ENCODE results near the gene FOXP2.

The FOXP2 gene

DNA sequence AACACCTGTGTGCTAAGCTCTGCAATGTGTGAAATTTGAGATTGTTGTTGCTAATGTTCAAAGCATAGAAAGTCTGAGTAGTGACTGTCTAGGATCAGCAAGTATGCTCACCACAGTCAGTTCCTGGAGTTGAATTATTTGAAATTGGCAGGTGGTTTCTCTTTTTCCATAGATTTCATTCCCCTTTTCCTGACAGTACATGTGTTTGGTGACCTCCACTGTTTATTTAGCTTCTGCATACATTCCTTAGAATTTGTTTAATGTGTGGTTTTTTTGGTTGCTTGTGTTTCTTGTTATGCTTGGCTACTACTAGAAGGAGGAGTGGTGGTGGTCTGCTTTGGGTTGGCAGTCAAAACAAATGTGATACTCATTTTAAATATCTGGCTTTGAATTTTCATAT lies 52.3 kb downstream of the FOXP2 start:
- Histone ChIP-seq H3K79me2 (ENCODE audit: low read length) (no peaks in the 10 kb centered on the region), H3K9me3 (ENCODE audit: insufficient read depth, low read length) (no peaks in the 10 kb centered on the region), H3K27ac (ENCODE audit: low read length) (no peak overlapping the region), H3K36me3 (replicated peaks; ENCODE audit: low read depth, low read length) (no peaks in the 10 kb centered on the region), H3K27me3 (ENCODE audit: low read depth, low read length) (no peaks in the 10 kb centered on the region), H2AFZ (ENCODE audit: low read depth, low read length) (no peak overlapping the region), H4K20me1 (ENCODE audit: insufficient read depth, low read length) (no peaks in the 10 kb centered on the region), H3K4me1 (ENCODE audit: low read length) (no peaks in the 10 kb centered on the region), H3K9ac (ENCODE audit: low read length) (no peak overlapping the region), H3K4me2 (ENCODE audit: low read length) (no peak overlapping the region), H3K4me3 (ENCODE audit: low read length) (no peak overlapping the region)
- TF ChIP-seq EZH2phosphoT487 (IDR thresholded peaks at IDR 0.05; ENCODE audit: low read depth) = no peak
- TF ChIP-seq CTCF (IDR thresholded peaks at IDR 0.05; ENCODE audit: low read depth, low read length) = no peak

GRCh38 chr7:114468844-114469243 lies 54.2 kb downstream of the FOXP2 start:
- Histone ChIP-seq H3K27ac (ENCODE audit: low read length) (no peak overlapping the region), H2AFZ (ENCODE audit: low read depth, low read length) (no peak overlapping the region), H3K9ac (ENCODE audit: low read length) (no peak overlapping the region), H3K4me1 (ENCODE audit: low read length) (no peaks in the 10 kb centered on the region), H3K79me2 (ENCODE audit: low read length) (no peaks in the 10 kb centered on the region), H3K9me3 (ENCODE audit: insufficient read depth, low read length) (no peaks in the 10 kb centered on the region), H3K36me3 (replicated peaks; ENCODE audit: low read depth, low read length) (no peaks in the 10 kb centered on the region), H3K4me2 (ENCODE audit: low read length) (no peak overlapping the region), H3K27me3 (ENCODE audit: low read depth, low read length) (no peaks in the 10 kb centered on the region), H3K4me3 (ENCODE audit: low read length) (no peak overlapping the region), H4K20me1 (ENCODE audit: insufficient read depth, low read length) (no peaks in the 10 kb centered on the region)
- no peak for TF ChIP-seq CTCF (IDR thresholded peaks at IDR 0.05; ENCODE audit: low read depth, low read length)
- TF ChIP-seq EZH2phosphoT487 (IDR thresholded peaks at IDR 0.05; ENCODE audit: low read depth) = no peak

DNA sequence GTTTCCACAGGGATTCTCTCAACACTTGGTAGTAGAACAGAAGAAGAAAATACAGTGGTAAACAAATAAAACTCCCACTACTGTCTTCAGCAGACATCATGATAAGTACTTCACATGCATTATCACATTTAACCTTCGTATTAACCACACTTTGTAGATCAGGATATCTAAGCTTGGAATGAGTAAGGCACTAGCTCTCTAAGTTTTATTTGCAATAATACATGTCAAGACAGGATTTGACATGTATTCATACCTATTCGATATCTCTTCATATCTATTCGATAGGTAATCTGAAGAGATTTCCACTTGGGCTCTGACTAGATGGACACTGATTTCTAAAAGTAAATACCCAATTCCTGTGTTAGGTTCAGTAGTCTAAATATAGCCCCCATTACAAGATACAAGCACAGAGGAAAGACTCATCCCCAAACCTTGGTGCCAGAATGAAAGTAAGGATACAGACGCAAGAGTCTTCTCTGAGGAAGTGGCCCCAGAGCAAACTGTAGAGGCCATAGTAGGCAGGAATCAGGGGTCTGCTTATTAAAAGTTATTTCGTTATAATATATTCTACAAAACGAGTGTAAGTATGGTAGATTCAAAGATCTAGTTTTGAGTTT lies 58.4 kb downstream of the FOXP2 start:
- no peaks in the 10 kb centered on the region for H4K20me1 ChIP-seq (ENCODE audit: insufficient read depth, low read length)
- no peaks in the 10 kb centered on the region for H3K27me3 ChIP-seq (ENCODE audit: low read depth, low read length)
- TF ChIP-seq CTCF (IDR thresholded peaks at IDR 0.05; ENCODE audit: low read depth, low read length) = no peak
- no peak for TF ChIP-seq EZH2phosphoT487 (IDR thresholded peaks at IDR 0.05; ENCODE audit: low read depth)
- H3K9me3 ChIP-seq (ENCODE audit: insufficient read depth, low read length) = no peaks in the 10 kb centered on the region
- no peak overlapping the region for H3K27ac ChIP-seq (ENCODE audit: low read length)
- H3K4me1 ChIP-seq (ENCODE audit: low read length) = no peaks in the 10 kb centered on the region
- H3K4me3 ChIP-seq (ENCODE audit: low read length) = no peak overlapping the region
- H3K9ac ChIP-seq (ENCODE audit: low read length) = no peak overlapping the region
- no peaks in the 10 kb centered on the region for H3K36me3 ChIP-seq (replicated peaks; ENCODE audit: low read depth, low read length)
- no peak overlapping the region for H3K4me2 ChIP-seq (ENCODE audit: low read length)
- no peaks in the 10 kb centered on the region for H3K79me2 ChIP-seq (ENCODE audit: low read length)
- H2AFZ ChIP-seq (ENCODE audit: low read depth, low read length) = no peak overlapping the region

GRCh38 chr7:114478384-114478783 lies 63.8 kb downstream of the FOXP2 start:
- Histone ChIP-seq H3K79me2 (ENCODE audit: low read length) (no peaks in the 10 kb centered on the region), H3K9me3 (ENCODE audit: insufficient read depth, low read length) (no peaks in the 10 kb centered on the region)

More at GRCh38 chr7:114478384-114478783, 63.8 kb downstream of the FOXP2 start:
- no peak overlapping the region for H3K4me2 ChIP-seq (ENCODE audit: low read length)
- H4K20me1 ChIP-seq (ENCODE audit: insufficient read depth, low read length) = no peaks in the 10 kb centered on the region
- TF ChIP-seq CTCF (IDR thresholded peaks at IDR 0.05; ENCODE audit: low read depth, low read length) (no peak), EZH2phosphoT487 (IDR thresholded peaks at IDR 0.05; ENCODE audit: low read depth) (no peak)
- no peaks in the 10 kb centered on the region for H3K36me3 ChIP-seq (replicated peaks; ENCODE audit: low read depth, low read length)
- H3K4me1 ChIP-seq (ENCODE audit: low read length) = no peaks in the 10 kb centered on the region
- no peak overlapping the region for H3K27ac ChIP-seq (ENCODE audit: low read length)
- H3K9ac ChIP-seq (ENCODE audit: low read length) = no peak overlapping the region
- no peak overlapping the region for H3K4me3 ChIP-seq (ENCODE audit: low read length)
- H2AFZ ChIP-seq (ENCODE audit: low read depth, low read length) = no peak overlapping the region
- no peaks in the 10 kb centered on the region for H3K27me3 ChIP-seq (ENCODE audit: low read depth, low read length)
